SH-SY5Y (cell line): ENCODE data around the gene MYLK.

Source experiments
- GATA2 ChIP-seq: IDR thresholded peaks from 2 replicates; pipeline ENCODE4 v1.6.1; 2011; ENCODE audit warnings: mild to moderate bottlenecking, low read depth, low read length
- GATA3 ChIP-seq: IDR thresholded peaks from 2 replicates; pipeline ENCODE4 v1.6.1; 2011; ENCODE audit warnings: low read depth, mild to moderate bottlenecking, low read length, moderate library complexity

DNA sequence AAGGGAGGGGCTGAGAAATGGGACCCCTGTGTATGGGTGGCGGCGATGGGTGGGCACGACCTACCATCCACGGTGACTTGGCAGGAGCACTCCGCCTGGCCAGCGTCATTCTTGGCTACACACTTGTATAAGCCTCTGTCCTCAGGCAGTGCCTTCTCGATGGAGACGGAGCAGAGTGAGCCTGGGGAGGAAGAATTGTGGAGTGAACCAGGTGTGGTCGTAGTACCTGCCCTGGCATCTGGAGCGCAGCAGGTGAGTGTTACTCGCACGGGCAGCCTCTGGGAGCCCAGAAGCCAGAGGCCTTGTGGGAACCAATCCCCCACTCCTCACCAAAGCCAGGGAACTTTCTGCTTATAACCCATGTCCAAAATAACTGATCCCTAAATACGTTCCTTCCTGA, 191.5 kb downstream of the MYLK start:
- TF ChIP-seq GATA3: no peak
- TF ChIP-seq GATA2: no peak
